H1 (cell line): ENCODE data around the gene INAFM2.

Source experiments
- BACH1 ChIP-seq: IDR thresholded peaks from 2 replicates; pipeline ENCODE4 v1.6.1; 2012; ENCODE audit warnings: low read length, improper control_type of control experiment
- BRCA1 ChIP-seq: IDR thresholded peaks from 2 replicates; pipeline ENCODE4 v1.6.1; 2012; ENCODE audit warnings: low read depth, low read length, improper control_type of control experiment
- EP300 ChIP-seq, 2 experiments: IDR thresholded peaks; 1 replicate in 1 of 2; 2 replicates in 1 of 2; pipeline ENCODE4 v1.6.1; 2011 to 2012; ENCODE audit warnings: low read depth in 2 of 2, low read length in 2 of 2, mild to moderate bottlenecking in 2 of 2, borderline replicate concordance in 1 of 2, inconsistent platforms in 1 of 2, moderate library complexity in 1 of 2
- EZH2 ChIP-seq: fragments of 200-600 bp; sonication (generic); IDR thresholded peaks from 2 replicates; pipeline ENCODE4 v1.7.1; 2012; ENCODE audit warnings: low read depth, mild to moderate bottlenecking, moderate library complexity, low read length, inconsistent platforms; ENCODE audit not compliant: severe bottlenecking
- POLR2AphosphoS5 ChIP-seq: IDR thresholded peaks from 2 replicates; pipeline ENCODE4 v1.6.1; 2011; ENCODE audit warnings: low read depth, low read length
- RAD21 ChIP-seq, 2 experiments: IDR thresholded peaks in 1 of 2; conservative IDR thresholded peaks in 1 of 2; 2 replicates each; pipeline ENCODE4 v1.6.1; 2011; ENCODE audit warnings: low read depth in 2 of 2, low read length in 2 of 2, improper control_type of control experiment in 1 of 2, inconsistent platforms in 1 of 2, mild to moderate bottlenecking in 1 of 2, moderate library complexity in 1 of 2
- SP1 ChIP-seq: IDR thresholded peaks from 2 replicates; pipeline ENCODE4 v1.6.1; 2011; ENCODE audit warnings: low read depth, low read length
- YY1 ChIP-seq: IDR thresholded peaks from 2 replicates; pipeline ENCODE4 v1.6.1; 2011; ENCODE audit warnings: low read depth, mild to moderate bottlenecking, low read length
- TF ChIP-seq, protein P1 (sequence below), 3 experiments: IDR thresholded peaks; 1 replicate in 2 of 3; 2 replicates in 1 of 3; pipeline versions ENCODE4 v1.5.1 to v1.6.1; 2011; ENCODE audit warnings: low read length in 3 of 3, mild to moderate bottlenecking in 3 of 3, inconsistent platforms in 2 of 3, low read depth in 1 of 3, moderate library complexity in 1 of 3; ENCODE audit not compliant: insufficient read depth in 1 of 3; ENCODE audit errors: control extremely low read depth in 1 of 3
- TF ChIP-seq, protein P2 (sequence below): IDR thresholded peaks from 2 replicates; pipeline ENCODE4 v1.6.1; 2012; ENCODE audit warnings: low read length, inconsistent platforms

DNA sequence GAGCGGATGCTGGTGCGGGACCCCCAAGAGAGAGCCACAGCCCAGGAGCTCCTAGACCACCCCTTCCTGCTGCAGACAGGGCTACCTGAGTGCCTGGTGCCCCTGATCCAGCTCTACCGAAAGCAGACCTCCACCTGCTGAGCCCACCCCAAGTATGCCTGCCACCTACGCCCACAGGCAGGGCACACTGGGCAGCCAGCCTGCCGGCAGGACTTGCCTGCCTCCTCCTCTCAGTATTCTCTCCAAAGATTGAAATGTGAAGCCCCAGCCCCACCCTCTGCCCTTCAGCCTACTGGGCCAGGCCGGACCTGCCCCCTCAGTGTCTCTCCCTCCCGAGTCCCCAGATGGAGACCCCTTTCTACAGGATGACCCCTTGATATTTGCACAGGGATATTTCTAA, 47.5 kb upstream of the INAFM2 start:
- TF ChIP-seq EZH2 (no peak), POLR2AphosphoS5 (no peak), YY1 (no peak), EP300 (IDR thresholded peaks at IDR 0.05; ENCODE audit: borderline replicate concordance in 1 of 2, low read depth in 2 of 2, low read length in 2 of 2) (no peak), RAD21 (IDR thresholded peaks at IDR 0.05 in 1 of 2, conservative IDR thresholded peaks at IDR 0.05 in 1 of 2; ENCODE audit: low read depth in 2 of 2, low read length in 2 of 2) (no peak), SP1 (no peak), BACH1 (no peak), BRCA1 (no peak)
- TF ChIP-seq, protein P1, sequence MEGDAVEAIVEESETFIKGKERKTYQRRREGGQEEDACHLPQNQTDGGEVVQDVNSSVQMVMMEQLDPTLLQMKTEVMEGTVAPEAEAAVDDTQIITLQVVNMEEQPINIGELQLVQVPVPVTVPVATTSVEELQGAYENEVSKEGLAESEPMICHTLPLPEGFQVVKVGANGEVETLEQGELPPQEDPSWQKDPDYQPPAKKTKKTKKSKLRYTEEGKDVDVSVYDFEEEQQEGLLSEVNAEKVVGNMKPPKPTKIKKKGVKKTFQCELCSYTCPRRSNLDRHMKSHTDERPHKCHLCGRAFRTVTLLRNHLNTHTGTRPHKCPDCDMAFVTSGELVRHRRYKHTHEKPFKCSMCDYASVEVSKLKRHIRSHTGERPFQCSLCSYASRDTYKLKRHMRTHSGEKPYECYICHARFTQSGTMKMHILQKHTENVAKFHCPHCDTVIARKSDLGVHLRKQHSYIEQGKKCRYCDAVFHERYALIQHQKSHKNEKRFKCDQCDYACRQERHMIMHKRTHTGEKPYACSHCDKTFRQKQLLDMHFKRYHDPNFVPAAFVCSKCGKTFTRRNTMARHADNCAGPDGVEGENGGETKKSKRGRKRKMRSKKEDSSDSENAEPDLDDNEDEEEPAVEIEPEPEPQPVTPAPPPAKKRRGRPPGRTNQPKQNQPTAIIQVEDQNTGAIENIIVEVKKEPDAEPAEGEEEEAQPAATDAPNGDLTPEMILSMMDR (IDR thresholded peaks at IDR 0.05; ENCODE audit: control extremely low read depth in 1 of 3, insufficient read depth in 1 of 3, low read depth in 1 of 3, low read length in 3 of 3): no peak
- TF ChIP-seq, protein P2, sequence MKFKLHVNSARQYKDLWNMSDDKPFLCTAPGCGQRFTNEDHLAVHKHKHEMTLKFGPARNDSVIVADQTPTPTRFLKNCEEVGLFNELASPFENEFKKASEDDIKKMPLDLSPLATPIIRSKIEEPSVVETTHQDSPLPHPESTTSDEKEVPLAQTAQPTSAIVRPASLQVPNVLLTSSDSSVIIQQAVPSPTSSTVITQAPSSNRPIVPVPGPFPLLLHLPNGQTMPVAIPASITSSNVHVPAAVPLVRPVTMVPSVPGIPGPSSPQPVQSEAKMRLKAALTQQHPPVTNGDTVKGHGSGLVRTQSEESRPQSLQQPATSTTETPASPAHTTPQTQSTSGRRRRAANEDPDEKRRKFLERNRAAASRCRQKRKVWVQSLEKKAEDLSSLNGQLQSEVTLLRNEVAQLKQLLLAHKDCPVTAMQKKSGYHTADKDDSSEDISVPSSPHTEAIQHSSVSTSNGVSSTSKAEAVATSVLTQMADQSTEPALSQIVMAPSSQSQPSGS: no peak
